ENCODE measurements around the gene NOP16.

The NOP16 gene

DNA sequence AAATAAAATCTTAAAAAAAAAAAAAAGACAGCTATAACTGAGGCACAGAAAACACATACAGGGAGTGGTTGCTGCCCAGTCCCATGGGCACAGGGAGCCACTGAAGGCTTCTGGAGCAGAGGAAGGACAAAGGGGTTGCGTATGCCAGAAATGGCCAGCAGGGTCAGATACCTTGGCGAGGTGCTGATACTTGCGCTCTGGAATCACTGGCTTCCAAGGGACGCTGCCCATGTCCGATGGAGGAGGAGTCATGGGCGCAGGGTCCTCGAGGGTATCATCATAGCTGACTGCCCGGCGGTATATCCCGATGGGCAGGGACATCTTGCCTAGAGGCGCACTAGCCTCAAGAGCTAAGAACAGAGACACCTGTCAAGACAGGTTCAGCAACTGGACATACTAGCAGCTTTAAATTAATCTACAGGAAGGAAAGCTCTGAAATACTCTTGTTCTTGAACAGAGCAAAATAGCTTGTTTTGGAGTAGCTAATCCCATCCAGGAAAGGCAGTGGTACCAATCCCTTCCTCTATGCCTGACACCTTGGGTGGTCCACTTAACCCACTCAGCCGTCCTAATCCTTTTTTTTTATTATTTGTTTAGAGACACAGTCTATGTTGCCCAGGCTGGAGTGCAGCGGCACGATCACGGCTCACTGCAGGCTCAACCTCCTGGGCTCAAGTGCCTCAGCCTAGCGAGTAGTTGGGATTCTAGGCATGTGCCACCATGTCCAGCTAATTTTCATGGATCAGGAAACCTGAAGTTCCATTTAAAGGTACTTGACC, 32.8 kb downstream of the NOP16 start:
- no peak for DNase-seq

DNA sequence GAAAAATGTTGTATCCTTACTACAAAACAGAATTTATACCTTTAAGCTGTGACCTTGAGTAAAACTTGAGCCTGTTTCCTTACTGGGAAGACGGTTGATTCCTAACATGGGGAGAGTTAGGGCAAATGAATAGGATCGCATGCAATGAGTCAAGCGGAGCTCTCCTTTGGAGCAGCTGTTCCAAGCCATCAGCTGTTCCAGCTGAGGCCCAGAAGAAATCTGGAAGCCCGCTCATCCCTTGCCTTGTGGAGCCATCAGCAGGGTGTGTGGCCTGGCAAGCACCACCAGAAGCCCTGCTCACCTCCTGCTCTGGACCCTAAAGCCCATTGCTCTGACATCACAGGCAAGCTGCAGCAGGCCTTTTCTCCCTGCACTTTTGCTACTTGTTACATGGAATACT, 34.9 kb downstream of the NOP16 start:
- no peak for DNase-seq

GRCh38 chr5:176352116-176352878, 36.1 kb downstream of the NOP16 start:
- DNase-seq = no peak

- DNase-seq = no peak
Observed at GRCh38 chr5:176350416-176350815, 38.0 kb downstream of the NOP16 start.

DNA sequence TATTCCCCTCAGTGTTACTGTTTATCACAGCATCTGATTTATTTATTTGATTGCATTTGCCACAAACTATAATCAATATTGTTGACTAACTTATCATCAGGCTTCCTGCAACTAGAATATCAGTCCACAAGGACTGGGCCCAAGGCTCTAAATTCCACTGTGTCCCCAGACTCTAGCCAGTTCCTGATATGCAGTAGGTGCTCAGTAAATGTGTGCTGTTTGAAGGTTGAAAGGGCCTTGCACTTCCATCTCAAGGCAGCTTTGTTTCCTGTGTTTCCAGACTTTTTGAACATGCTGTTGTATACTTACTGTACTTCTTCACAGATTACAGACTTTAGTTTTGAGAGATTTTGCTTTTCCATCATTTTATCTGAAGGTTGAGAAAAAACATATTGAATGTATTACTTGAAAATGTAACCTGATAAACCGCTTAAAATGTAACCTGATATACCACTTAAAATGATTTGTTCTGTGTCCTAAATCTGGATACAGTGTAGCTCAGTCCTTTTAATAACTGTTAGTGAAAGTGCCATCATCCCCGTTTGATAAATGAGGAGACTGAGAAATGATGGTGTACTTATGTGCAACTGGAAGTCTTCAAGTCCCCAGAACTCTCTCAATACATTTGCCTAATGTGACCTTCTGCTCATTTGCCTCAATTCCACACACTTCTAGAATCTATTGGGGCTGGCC, 45.5 kb downstream of the NOP16 start:
- no peak for DNase-seq

- no peak for DNase-seq
Observed at GRCh38 chr5:176342158-176342483, 46.3 kb downstream of the NOP16 start.

DNA sequence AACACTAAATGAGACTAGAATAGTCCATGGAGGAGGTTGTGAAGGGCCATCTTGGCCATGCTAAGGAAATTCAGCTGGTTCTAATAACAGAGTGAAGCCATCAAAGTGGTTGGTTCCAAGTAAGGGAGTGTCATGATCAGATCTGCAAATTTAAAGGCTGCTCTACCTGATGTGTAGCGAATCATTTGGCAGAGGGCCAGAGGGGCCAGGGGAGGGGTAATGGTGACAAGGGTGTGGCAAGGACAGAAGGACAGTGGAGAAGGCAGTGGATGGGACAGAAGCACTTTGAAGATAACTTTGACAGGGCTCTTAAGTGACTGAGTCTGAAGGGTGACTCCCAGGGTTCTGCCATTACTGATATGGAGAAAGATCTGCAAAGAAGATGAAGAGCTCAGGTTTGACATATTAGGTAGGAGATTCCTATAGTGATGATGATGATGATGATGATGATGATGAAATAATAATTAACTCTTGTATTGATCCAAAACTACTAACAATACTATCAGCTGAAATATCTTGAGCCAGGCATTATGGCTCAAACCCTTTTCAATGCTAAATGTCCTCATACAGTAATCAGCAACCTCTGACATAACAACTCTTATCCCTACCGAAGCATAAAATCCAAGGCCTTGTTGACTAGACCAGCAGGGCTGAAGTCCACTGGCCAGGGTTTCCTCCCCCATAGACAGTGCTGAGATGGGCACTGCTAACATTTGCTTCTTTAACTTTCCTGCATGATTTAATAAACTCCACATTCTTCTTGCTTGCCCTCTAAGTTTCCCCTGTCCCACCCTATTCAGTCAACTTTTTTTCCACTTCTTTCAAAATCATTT, 46.9 kb downstream of the NOP16 start:
- no peak for DNase-seq

GRCh38 chr5:176339304-176339703, 49.1 kb downstream of the NOP16 start:
- no peak for DNase-seq

GRCh38 chr5:176337913-176338312, 50.5 kb downstream of the NOP16 start:
- DNase-seq = no peak

DNA sequence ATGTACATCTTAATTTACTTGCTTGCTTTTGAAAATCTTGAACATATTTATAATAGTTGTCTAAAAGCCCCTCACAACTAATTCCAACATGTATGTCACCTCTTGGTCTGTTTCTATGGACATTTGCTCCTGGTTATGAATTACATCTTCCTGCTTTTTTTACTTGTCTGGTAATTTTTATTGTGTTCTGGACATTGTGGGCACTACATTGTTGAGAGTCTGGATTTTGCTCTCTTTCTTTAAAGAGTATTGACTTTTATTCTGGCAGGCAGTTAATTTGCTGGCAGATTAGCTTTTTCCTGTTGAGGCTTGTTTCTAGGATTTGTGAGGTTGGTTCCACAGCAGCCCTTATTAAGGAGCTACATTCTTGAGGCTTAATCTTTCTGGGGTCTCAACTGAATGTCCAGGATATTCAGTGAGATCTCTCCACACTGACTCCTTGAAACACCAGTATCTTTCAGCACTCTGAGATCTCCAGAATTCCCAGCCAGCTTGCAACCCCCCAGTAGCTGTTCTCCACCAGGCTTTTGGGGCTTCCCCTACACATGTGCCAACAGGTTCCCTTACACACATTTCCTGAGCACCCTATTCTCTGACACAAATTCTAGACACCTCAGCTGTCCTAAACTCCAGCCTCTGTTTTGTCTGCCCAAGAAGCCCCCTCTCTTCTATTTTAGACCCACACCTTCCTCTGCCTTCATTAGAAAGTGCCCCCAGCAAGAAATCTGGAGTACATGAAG, 54.2 kb downstream of the NOP16 start:
- DNase-seq = no peak

Data from activated naive CD4-positive, alpha-beta T cell treated with anti-CD3 and anti-CD28 coated beads, Interleukin-2, amount 50 U/mL, for 16 hours (primary cell).